Kidney (tissue), 14 donors: Measurements from ENCODE around the gene RBMS3. TPM values are rescaled to one million over a fixed set of nuclear protein-coding genes. Genes with fewer than 3 reads are reported as not detected.
"Not testable (repeated sequence)": the region's sequence is repeated elsewhere in the genome, so short reads cannot be mapped to it uniquely, and the experiment has no call there.

ENCODE experiments used
- DNase-seq, 5 donors: peaks; one replicate each; pipeline ENCODE4 v3.0.0-alpha.2; 2013 to 2020
- FAIRE-seq: peaks from 2 replicates; lab custom pipeline; 2012; peaks lifted over from hg19 to GRCh38; lab: Jason Lieb, UNC
- H3K27ac ChIP-seq, 2 donors: one replicate each; pipeline ENCODE4 v1.7.0; 2013; ENCODE audit warnings: low read depth in 2 of 2, low read length in 2 of 2, inconsistent platforms in 1 of 2
- H3K27me3 ChIP-seq: one replicate; pipeline ENCODE4 v1.7.1; 2013; ENCODE audit warnings: low read length, inconsistent platforms; ENCODE audit not compliant: control insufficient read depth, insufficient read depth
- H3K36me3 ChIP-seq, 3 donors: one replicate each; pipeline versions ENCODE4 v1.7.0 to v1.7.1; 2013; ENCODE audit warnings: low read length in 3 of 3, control low read depth in 1 of 3, inconsistent platforms in 1 of 3; ENCODE audit not compliant: insufficient read depth in 3 of 3, control insufficient read depth in 2 of 3
- H3K4me1 ChIP-seq, 3 donors: one replicate each; pipeline versions ENCODE4 v1.7.0 to v1.7.1; 2013; ENCODE audit warnings: low read length in 3 of 3, inconsistent platforms in 1 of 3, low read depth in 1 of 3; ENCODE audit not compliant: control insufficient read depth in 2 of 3, insufficient read depth in 2 of 3
- H3K4me3 ChIP-seq, 3 donors: one replicate each; pipeline versions ENCODE4 v1.7.0 to v1.8.1; 2013; ENCODE audit warnings: low read length in 3 of 3, control low read depth in 1 of 3, inconsistent platforms in 1 of 3
- H3K9ac ChIP-seq, 3 donors: one replicate each; pipeline versions ENCODE4 v1.7.0 to v1.7.1; 2013; ENCODE audit warnings: low read length in 3 of 3, control low read depth in 1 of 3, inconsistent platforms in 1 of 3
- H3K9me3 ChIP-seq, 3 donors: one replicate each; pipeline versions ENCODE4 v1.7.0 to v1.7.1; 2013; ENCODE audit warnings: low read length in 3 of 3, control low read depth in 1 of 3, inconsistent platforms in 1 of 3; ENCODE audit not compliant: control insufficient read depth in 2 of 3, insufficient read depth in 1 of 3
- intact Hi-C: fragments of 100-400 bp; cut with DNase I; formaldehyde crosslinking; loops from one replicate; pipeline ENCODE4 v1.11.1; 2022
- polyA plus RNA-seq: library from polyadenylated mRNA; stranded (reverse); fragments of 350-450 nt; fragmentation: Illumina TruSeq; extraction: RNeasy Lipid Tissue Mini Kit (QIAGEN cat#74804); gene quantifications from one replicate; pipeline ENCODE4 v1.2.3, GENCODE V29; 2014; ENCODE audit warnings: low read depth, low replicate concordance; ENCODE audit not compliant: insufficient read depth
- total RNA-seq: library from RNA; stranded (reverse); fragmentation: NEBNext Ultra II Directional; extraction: Animal tissue kit (Norgen Biotek cat#: 25700); gene quantifications from one replicate; pipeline ENCODE4 v1.2.1, GENCODE V29; 2021
- TF ChIP-seq, protein P1 (sequence below): IDR thresholded peaks from 3 replicates; pipeline ENCODE4 v1.5.1; 2012; ENCODE audit warnings: mild to moderate bottlenecking, moderate library complexity, borderline replicate concordance; ENCODE audit not compliant: insufficient read depth; ENCODE audit errors: extremely low read depth
- donor health status: control.
- donor health status: control.
- donor health status: control.
- donor health status: control.
- donor health status: control.
- donor health status: DM: yes; HTN: yes; CAD: no.
- donor health status: Normal renal cell carcinoma (clear cell type).

The RBMS3 gene
- total and polyA plus RNA-seq, 2 donors from 2014 or later: 3.2 to 48.8 TPM

DNA sequence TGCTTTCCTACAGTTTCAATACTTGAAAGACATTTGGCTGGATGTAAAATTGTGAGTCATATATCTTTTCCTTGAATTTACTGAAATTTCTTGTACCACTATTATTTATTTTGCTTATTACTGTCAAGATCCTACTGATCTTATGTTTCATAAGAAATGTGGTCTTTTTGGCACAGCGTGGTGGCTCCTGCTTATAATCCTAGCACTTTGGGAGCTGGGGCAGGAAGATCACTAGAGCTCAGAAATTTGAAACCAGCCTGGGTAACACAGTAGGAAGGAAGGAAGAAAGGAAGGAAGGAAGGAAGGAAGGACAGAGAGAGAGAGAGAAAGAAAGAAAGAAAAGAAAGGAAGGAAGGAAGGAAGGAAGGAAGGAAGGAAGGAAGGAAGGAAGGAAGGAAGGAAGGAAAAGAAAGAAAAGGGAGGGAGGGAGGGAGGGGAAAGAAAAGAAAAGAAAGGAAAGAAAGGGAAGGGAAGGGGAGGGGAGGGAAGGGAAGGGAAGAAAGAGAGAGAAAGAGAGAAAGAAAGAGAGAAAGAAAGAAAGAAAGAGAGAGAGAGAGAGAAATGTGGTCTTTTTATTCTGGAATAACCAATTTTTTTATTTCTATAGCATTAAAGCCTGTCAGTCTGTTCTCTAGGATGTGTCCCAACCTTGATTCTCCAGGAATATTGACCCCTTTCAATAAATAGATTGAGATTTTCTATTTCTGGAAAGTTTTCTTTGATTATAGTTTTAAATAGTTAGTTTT is 753.5 kb downstream of the RBMS3 start:
- Histone ChIP-seq H3K9ac (no peak overlapping the region), H3K9me3 (no peaks in the 10 kb centered on the region), H3K36me3 (no peaks in the 10 kb centered on the region), H3K27me3 (no peaks in the 10 kb centered on the region), H3K4me3 (no peak overlapping the region), H3K27ac (no peak overlapping the region), H3K4me1 (no peaks in the 10 kb centered on the region)
- intact Hi-C loops: no loop called here
- FAIRE-seq: no peak
- DNase-seq: no peak
- TF ChIP-seq, protein P1, sequence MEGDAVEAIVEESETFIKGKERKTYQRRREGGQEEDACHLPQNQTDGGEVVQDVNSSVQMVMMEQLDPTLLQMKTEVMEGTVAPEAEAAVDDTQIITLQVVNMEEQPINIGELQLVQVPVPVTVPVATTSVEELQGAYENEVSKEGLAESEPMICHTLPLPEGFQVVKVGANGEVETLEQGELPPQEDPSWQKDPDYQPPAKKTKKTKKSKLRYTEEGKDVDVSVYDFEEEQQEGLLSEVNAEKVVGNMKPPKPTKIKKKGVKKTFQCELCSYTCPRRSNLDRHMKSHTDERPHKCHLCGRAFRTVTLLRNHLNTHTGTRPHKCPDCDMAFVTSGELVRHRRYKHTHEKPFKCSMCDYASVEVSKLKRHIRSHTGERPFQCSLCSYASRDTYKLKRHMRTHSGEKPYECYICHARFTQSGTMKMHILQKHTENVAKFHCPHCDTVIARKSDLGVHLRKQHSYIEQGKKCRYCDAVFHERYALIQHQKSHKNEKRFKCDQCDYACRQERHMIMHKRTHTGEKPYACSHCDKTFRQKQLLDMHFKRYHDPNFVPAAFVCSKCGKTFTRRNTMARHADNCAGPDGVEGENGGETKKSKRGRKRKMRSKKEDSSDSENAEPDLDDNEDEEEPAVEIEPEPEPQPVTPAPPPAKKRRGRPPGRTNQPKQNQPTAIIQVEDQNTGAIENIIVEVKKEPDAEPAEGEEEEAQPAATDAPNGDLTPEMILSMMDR: no peak

DNA sequence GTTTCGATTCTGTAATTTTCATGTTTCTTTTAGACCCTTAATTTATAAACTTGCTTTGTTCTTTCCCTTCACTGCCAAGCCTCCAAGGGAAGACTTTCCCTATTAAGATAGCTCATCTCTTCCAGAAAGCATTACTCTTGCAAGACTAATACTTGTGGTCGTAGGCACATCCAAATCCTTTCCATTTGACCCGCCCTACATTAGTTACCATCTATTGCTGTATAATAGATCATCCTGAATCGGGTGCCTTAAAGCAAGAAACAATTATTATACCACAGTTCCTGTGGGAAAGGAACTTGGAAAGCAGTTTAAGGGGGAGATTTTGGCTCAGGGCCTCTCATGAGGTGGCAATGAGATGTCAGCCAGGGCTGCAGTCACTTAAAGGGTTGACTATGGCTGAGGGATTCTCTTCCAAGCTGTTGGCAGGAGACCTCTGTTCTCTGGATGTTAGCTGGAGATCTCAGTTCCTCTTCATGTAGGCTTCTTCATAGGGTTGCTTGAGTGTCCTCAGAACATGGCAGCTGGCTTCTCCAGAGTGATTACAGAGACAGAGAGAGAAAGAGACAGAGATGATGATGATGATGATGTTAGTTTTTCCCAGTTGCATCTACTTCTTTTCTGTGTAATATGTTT is 755.2 kb downstream of the RBMS3 start:
- Histone ChIP-seq H3K4me3 (no peak overlapping the region), H3K4me1 (no peaks in the 10 kb centered on the region), H3K27me3 (no peaks in the 10 kb centered on the region), H3K9me3 (no peaks in the 10 kb centered on the region), H3K36me3 (no peaks in the 10 kb centered on the region), H3K27ac (no peak overlapping the region), H3K9ac (no peak overlapping the region)
- FAIRE-seq (no peak), DNase-seq (no peak)
- intact Hi-C loops: no loop called here
- TF ChIP-seq, protein P1: no peak

DNA sequence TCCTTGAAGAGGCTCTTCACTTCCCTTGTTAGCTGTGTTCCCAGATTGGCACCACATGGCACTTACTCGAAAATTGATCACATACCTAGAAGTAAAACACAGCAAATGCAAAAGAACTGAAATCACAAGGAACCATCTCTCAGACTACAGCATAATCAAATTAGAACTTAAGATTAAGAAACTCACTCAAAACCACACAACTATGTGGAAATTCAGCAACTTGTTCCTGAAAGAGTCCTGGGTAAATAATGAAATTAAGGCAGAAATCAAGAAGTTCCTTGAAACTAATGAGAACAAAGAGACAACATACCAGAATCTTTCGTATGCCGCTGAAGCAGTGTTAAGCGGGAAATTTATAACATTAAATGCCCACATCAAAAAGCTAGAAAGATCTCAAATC is 759.3 kb downstream of the RBMS3 start:
- FAIRE-seq: no peak
- intact Hi-C loops: no loop called here

DNA sequence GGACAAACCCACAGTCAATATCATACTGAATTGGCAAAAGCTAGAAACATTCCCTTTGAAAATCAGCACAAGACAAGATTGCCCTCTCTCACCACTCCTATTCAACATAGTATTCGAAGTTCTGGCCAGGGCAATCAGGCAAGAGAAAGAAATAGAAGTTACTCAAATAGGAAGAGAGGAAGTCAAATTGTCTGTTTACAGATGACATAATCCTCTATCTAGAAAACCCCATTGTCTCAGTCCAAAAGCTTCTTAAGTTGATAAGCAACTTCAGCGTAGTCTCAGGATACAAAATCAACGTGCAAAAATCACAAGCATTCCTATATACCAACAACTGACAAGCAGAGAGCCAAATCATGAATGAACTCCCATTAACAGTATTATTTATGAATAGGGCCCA is 760.6 kb downstream of the RBMS3 start:
- H3K27me3 ChIP-seq, intact Hi-C loops, H3K4me3 ChIP-seq, DNase-seq, H3K27ac ChIP-seq, H3K9ac ChIP-seq, H3K4me1 ChIP-seq, FAIRE-seq, H3K9me3 ChIP-seq, H3K36me3 ChIP-seq: not testable (repeated sequence)

More for the DNA sequence above, 759.3 kb downstream of the RBMS3 start:
- Histone ChIP-seq H3K36me3 (no peaks in the 10 kb centered on the region), H3K27me3 (no peaks in the 10 kb centered on the region), H3K9ac (no peak overlapping the region), H3K27ac (no peak overlapping the region), H3K4me3 (no peak overlapping the region), H3K9me3 (no peaks in the 10 kb centered on the region), H3K4me1 (no peaks in the 10 kb centered on the region)
- TF ChIP-seq, protein P1: no peak
- DNase-seq: no peak
